HG03064 (cell line): ENCODE results near the gene FAM180B.
"Not testable (repeated sequence)": the region's sequence is repeated elsewhere in the genome, so short reads cannot be mapped to it uniquely, and the experiment has no call there.

Experiments
- ATAC-seq: cut with Tn5 transposase; IDR thresholded peaks from one replicate; pipeline ENCODE4 v1.9.1; 2021; ENCODE audit warnings: low read depth; ENCODE audit not compliant: unreplicated experiment

FAM180B gene

DNA sequence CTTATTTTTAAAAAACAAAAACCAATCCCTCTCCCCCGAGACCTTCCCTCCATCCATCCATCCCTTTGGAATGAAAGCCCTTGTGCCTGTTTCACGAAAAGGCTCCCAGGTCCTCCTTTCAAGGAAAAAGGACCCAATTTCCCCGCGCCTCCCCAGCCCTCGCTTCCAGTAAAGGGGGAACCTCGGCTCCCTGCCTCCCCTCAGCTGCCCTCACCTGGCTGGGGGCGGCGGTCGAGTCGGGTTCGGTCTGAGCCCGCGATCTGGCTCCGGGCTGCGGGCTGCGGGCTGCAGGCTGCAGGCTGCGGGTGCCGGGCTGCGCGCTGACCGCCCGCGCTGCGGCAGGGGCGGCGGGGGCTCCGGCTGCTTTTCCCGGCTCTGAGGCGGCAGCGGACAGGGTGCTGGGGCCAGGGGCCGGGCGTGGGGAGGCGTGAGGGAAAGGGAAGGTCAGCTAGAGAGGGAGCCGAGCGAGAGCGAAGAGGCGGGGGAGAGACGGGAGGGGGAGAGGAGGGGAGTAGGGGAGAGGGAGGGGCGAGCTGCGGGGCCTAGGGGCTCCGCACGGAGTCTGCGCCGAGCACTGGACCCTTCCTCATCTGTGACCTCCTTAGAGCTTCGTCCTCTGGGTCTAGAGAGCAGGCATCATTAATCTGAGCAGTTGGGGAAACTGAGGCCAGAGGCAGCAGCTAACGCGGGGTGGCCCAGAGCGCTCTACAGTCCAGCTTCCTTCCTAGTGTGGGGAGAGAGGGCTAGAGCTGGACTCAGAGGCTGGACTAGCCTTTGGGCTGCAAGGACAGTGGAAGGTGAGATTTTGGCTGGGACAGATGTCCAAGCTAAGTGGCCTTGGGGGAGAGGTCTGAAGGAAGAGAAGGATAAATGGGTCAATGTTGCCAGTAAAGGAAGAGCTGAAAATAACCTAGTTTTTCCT, 7.7 kb downstream of the FAM180B start, which contains the start of gene C1QTNF4:
Gene C1QTNF4 (minus strand): TSS at position 478 of the 922 bp plus-strand sequence. CDS start 3,601 bp downstream, outside the sequence.
- no peak for ATAC-seq

DNA sequence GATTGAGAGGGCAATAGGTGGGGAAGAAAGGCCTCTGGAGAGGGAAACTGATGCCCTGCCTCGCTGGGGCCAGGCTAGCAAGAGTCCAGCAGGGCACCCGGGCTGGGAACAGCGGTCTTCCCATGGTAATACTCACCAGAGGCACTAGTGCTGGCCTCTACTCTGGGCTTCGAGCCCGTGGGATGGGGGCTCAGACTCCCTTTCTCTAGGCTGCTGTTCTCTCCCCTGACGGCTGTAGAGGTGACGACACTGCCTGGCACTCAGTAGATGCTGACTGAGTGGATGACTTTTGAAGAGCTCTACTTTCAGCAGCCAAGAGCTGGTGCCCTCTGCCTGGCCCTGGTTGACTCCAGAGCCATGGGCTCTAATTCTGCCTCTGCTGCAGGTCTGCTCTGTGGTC, 8.6 kb downstream of the FAM180B start:
- ATAC-seq: no peak

DNA sequence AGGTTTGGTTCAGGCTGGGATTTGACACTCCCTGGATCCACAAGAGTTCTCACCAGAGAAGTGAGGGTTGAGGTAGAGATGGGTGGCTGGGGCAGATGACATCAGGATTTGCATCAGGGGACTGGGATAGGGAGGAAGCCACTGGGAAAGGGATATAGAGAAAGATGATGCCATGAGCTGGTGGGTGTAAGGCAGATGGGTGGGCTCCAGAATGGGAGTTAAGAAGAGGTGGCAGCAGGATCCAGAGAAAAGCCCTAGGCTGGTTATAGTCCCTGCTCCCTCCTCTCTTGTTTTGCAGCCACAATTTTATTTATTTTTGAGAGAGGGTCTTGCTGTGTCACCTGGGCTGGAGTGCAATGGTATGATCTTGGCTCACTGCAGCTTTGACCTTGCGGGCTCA, 9.5 kb downstream of the FAM180B start:
- no peak for ATAC-seq

DNA sequence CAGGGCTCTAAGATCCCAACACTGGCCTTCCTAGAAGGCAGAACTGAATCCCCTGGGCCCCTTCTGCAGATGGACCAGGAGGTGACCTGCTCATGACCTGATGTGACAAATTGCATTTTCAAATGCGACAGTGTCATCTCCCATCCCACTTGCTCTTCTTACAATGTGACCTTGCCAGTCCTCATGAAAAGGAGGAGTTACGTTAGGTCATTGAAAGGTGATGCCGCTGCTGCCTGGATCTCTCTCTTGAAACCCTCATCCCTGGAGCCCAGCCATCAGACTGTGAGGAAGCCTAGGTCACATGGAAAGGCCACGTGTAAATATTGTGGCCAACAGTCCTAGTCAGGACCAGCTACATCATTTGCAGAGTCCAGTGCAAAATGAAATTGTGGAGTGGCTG, 13.4 kb downstream of the FAM180B start:
- no peak for ATAC-seq

DNA sequence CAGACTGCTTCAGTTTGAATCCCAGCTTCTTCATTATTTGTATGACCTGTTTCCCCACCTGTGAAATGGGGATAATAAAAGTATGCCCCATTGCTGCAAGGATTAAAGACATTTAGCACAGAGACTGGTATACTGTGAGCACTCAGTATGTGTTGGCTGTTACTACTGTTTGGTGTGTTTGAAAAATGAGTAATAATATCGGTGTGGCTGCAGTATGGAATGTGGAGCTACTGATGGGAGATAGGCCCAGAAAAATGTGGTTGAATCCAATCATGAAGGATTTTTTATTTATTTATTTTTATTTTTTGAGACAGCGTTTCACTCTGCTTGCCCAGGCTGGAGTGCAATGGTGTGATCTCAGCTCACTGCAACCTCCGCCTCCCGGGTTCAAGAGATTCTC, 16.8 kb downstream of the FAM180B start:
- no peak for ATAC-seq

DNA sequence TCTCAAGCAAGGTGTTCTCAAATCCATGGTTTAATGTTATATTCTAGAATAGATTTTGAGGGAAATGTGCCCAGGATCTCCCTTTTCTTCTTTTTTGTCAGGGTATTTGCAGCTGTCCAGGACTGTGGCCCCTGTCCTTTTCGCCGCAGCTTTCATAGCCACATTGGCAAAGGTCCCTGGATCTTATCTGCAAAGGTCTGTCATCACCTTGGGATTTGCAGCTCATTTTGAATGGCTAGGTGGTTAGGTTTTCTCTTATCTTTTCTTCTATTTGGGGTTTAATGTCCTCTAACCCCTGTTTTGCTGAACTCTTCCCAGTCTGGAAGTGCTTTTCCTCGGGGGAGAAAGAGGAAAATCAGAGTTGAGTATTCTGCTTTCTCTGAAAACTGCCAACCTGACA, 19.4 kb downstream of the FAM180B start:
- no peak for ATAC-seq

DNA sequence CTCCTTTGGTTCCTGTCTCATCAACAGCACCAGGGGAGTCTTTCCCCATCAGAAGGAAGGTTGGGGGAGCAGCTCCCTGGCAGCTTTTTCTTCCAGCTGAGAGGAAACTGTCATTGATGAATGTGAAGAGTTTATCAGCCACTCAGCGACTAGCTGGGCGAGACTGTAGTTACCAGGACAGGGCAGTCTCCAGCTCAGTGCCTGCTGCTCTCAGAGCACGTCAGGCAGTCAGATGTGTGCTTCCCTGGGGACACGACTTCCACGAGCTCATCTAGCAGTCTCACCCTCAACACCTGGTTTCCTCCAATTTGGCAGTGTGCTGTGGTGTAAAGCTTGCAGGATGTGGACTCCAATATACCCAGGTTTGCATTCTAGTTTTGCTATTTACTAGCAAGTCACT, 20.3 kb downstream of the FAM180B start:
- no peak for ATAC-seq

DNA sequence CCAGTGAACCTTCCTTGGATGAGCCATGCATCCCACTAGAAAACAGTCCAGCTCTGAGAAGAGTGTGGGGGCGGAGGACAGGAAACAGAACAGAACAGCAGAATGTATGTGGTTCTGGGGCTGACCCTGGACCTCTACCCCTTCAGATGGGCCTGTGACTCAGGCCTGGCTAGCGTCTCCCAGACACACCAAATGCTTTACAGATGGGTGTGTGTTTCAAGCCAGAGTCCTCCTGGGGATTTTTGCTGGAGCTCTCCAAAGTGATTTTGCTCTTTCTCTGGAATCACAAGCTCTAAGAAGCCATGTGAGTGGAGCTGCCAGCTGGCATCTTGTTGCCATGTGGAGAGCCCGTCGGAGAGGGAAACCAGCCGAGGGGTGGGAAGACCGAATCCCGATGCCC, 20.9 kb downstream of the FAM180B start:
- ATAC-seq: no peak

DNA sequence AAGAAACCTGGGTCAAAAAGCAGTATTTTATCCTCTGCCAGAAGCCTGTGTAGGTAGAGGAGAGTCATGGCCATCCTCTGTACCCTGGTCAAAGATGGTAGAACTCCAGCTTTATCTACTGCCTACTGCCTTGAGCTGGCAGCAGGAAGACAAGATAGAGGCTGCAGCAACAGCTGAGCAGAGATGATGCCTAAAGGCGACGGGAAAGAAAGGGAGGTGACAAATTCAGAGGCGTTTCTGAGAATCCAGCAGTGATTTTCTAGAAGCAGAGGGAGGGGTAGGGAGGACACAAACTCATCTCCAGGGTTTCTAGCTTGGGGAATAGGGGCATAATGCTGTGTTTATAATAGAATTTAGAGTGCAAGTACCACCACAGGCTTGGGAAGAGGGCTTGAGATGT, 23.2 kb downstream of the FAM180B start:
- no peak for ATAC-seq

DNA sequence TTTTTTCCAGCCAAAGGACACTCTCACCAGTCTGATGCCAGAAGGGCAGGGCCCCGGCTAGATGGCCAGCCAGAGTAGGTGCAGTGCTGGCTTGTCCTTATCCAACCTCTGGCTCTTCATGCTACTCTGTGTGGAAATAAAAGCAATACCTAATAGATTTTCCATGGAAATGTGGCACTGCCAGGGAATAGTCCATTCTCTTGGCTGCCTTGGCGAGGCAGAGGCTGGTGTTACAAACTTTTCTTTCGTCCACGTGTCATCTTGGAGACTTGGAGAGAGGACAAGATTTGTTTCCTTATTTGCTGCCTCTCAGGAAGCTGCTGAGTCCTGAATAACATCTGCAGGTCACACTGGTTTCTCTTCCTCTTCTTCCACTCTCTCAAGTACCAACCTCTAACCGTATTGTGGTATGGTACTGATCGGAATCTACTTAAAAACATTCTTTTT, 24.9 kb downstream of the FAM180B start:
- ATAC-seq: no peak

DNA sequence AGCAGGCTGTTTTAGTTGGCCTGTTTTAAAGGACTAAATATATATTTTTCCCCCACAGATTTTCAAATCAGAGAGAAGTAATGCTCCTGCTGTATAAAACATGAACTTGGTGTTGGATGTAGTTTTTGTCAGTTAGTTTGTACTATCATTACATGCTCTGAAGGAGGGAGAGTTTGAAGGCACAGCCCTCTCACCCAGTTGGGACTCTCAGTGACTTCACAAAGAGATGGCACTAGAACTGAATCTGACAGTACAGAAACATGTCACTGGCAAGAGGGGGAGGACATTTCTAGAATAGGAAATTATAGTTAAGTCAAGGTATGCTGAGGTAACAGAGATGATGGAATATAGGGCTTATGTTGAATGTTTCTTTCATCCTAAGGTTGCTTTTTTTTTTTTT, 28.8 kb downstream of the FAM180B start:
- no peak for ATAC-seq

DNA sequence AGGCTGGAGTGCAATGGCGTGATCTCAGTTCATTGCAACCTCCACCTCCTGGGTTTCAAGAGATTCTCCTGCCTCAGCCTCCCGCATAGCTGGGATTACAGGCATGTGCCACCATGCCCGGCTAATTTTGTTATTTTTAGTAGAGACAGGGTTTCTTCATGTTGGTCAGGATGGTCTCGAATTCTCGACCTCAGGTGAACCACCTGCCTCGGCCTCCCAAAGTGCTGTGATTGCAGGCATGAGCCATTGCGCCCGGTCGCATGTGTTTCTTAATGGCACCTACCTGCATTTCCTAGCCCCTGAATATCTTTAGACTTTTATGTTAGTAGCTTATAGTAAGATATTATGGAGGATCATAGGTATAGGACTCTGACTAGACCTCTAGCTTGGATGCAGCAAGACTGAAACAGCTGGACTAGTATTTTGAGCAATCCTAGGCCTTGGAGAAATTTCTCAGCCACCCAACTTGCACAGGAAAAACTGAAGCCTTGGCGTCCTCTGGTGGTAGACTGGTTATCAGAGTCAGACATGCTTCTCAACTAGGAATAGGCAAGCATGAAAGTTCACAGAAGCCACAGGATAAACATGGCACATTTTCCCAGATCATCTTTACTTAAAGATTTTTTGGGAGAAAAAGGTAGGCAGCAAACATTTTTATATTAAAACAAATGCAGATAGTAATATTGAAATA, 30.4 kb downstream of the FAM180B start:
- no peak for ATAC-seq

DNA sequence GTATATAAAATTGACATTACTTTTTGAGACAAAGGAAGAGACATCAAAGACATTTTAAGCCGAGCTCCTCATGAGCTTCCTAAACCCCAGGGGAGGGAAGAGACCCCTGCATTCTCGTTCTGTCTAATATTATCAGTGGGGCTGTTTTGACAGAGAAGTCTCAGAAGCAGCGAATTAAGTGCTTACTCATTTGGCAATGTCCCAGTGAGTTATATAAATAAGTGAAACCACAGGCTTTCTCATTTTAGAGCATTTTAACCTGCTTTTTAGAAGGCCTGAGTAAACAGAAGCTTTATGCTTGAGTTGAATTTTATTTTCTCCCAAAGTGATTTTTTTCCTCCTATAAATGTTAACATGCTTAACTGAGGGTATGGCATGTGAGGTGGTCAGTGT, 30.9 kb downstream of the FAM180B start:
- no peak for ATAC-seq

DNA sequence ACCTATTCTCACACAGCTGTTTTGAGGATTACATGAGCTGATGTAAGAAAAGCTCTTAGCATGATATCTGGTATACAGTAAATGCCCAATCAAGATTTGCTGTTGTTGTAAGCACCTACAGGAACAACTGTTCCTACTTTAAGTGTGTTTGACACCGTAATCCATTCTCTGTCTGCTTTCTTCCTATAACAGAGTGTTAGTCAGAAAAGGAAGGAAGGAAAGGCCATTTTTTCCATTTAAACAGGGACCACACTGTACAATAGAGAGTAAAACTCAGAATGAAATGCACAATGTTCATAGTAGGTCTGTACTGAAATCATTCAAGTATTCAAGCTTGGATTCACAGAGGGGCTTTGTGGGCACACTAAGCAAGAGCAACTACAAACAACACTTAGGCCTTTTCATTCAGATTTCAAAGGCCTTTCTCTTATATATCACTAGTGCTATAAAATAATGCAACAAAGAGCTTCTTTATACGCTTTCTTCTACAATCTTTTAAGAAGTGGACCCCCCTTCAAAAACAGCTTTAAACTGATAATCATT, 34.4 kb downstream of the FAM180B start:
- ATAC-seq: no peak

DNA sequence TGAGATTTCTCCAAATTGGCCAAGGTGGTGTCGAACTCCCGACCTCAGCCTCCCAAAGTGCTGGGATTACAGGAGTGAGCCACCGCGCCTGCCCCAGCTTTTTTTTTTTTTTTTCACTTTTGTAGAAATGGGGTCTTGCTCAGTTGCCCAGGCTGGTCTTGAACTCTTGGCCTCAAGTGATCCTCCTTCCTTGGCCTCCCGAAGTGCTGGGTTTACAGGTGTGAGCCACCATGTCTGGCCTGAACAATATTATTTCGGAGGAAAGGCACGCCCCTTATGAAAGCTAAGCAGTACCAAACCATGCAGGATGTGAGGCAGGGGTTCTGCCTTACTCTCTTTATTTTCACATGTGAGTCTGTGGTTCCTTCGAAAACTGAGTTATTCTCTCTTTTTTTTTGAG, 39.8 kb downstream of the FAM180B start:
- ATAC-seq: no peak

DNA sequence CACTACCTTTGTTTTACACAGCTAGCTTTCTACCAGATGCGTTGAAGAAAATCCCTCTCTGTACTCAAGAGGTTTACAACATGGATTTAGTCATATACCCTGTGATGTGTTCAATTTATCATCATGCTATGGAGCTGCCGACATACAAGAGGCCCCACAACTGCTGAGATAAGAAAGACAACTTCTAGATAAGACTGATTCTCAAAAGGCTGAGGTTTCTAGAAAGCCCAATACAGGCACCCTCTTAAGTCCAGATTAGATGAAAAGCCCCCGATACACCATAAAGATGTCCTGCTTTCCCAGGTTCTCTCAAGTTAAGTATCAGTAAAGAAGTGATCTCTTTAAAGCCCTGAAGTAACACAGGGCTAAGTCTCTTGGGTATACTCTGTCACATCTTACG, 41.5 kb downstream of the FAM180B start:
- ATAC-seq: no peak

DNA sequence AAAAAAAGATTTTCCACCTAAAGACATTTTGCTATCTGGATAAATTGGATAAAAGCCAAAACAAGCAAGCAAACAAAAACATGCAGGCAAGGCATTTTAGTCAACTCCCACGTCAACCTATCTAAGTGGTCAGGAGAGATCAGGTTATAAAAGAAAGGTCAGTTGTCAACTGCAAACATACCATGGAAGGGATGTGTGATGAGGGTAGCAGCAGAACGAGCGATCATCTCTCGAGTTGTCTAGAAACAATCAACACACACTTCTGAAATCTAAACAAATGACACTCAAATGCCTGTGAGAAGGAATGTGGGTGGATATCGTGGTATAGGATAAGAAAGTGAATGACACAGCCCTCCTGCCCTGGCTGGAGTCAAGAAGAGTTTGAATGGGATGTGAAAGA, 45.0 kb downstream of the FAM180B start:
- ATAC-seq: no peak

DNA sequence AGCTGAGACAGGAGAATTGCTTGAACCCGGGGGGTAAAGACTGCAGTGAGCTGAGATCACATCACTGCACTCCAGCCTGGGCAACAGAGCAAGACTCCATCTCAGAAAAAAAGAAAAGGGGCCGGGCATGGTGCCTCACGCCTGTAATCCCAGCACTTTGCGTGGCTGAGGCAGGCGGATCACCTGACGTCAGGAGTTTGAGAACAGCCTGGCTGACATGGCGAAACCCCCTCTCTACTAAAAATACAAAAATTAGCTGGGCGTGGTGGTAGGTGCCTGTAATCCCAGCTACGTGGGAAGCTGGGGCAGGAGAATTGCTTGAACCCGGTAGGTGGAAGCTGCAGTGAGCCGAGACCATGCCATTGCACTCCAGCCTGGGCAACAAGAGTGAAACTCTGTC, 49.9 kb downstream of the FAM180B start:
- not testable (repeated sequence) for ATAC-seq
